ENCODE data around the gene FYB1. TPM values are rescaled to one million over a fixed set of nuclear protein-coding genes. Genes with fewer than 3 reads are reported as not detected.

The FYB1 gene
- total RNA-seq, 1 donor from 2014 or later: 0.11 TPM

- DNase-seq (ENCODE audit: low read depth): no peak
- Histone ChIP-seq H3K9ac (ENCODE audit: low read length) (no peak overlapping the region), H3K27ac (ENCODE audit: low read depth, low read length) (no peak overlapping the region), H2AFZ (ENCODE audit: low read depth, low read length) (no peak overlapping the region), H3K9me3 (ENCODE audit: insufficient read depth, low read depth, low read length) (no peaks in the 10 kb centered on the region), H3K79me2 (ENCODE audit: insufficient read depth, low read length) (no peaks in the 10 kb centered on the region), H3K4me2 (ENCODE audit: low read length) (no peak overlapping the region), H3K4me3 (ENCODE audit: insufficient read depth, low read depth, low read length) (no peak overlapping the region), H3K4me1 (ENCODE audit: insufficient read depth, low read length) (no peaks in the 10 kb centered on the region), H3K36me3 (ENCODE audit: insufficient read depth, low read length) (no peaks in the 10 kb centered on the region), H4K20me1 (ENCODE audit: insufficient read depth, low read length) (no peaks in the 10 kb centered on the region), H3K27me3 (ENCODE audit: insufficient read depth, low read length) (no peaks in the 10 kb centered on the region)
- H3K36me3 Mint-ChIP-seq (ENCODE audit: low read depth, unreplicated experiment): no peaks in the 10 kb centered on the region
- H3K27ac Mint-ChIP-seq (ENCODE audit: unreplicated experiment): no peak overlapping the region
- no peak for TF ChIP-seq EZH2 (IDR thresholded peaks at IDR 0.05; ENCODE audit: insufficient read depth, low read length)
- TF ChIP-seq CTCF (IDR thresholded peaks at IDR 0.05; ENCODE audit: insufficient read depth, low read depth, low read length): no peak
- H3K4me1 Mint-ChIP-seq (ENCODE audit: low read depth, unreplicated experiment): no peaks in the 10 kb centered on the region
- no peak for FAIRE-seq
- no peak overlapping the region for H3K4me3 Mint-ChIP-seq (ENCODE audit: unreplicated experiment)
- no peaks in the 10 kb centered on the region for H3K9me3 Mint-ChIP-seq (ENCODE audit: unreplicated experiment)
- no peaks in the 10 kb centered on the region for H3K27me3 Mint-ChIP-seq (ENCODE audit: low read depth, unreplicated experiment)
These were observed 58.7 kb downstream of the FYB1 start for GRCh38 chr5:39160576-39161213.

- Mint-ChIP-seq H3K4me1 (ENCODE audit: low read depth, unreplicated experiment) (no peaks in the 10 kb centered on the region), H3K9me3 (ENCODE audit: unreplicated experiment) (no peaks in the 10 kb centered on the region), H3K27me3 (ENCODE audit: low read depth, unreplicated experiment) (no peaks in the 10 kb centered on the region), H3K36me3 (ENCODE audit: low read depth, unreplicated experiment) (no peaks in the 10 kb centered on the region), H3K27ac (ENCODE audit: unreplicated experiment) (no peak overlapping the region), H3K4me3 (ENCODE audit: unreplicated experiment) (no peak overlapping the region)
- no peak overlapping the region for H3K4me3 ChIP-seq (ENCODE audit: insufficient read depth, low read depth, low read length)
- H3K9ac ChIP-seq (ENCODE audit: low read length): no peak overlapping the region
- no peaks in the 10 kb centered on the region for H3K4me1 ChIP-seq (ENCODE audit: insufficient read depth, low read length)
- DNase-seq (ENCODE audit: low read depth) (no peak), FAIRE-seq (no peak)
- no peaks in the 10 kb centered on the region for H3K27me3 ChIP-seq (ENCODE audit: insufficient read depth, low read length)
- no peaks in the 10 kb centered on the region for H4K20me1 ChIP-seq (ENCODE audit: insufficient read depth, low read length)
- H3K9me3 ChIP-seq (ENCODE audit: insufficient read depth, low read depth, low read length): no peaks in the 10 kb centered on the region
- H3K27ac ChIP-seq (ENCODE audit: low read depth, low read length): no peak overlapping the region
- H3K79me2 ChIP-seq (ENCODE audit: insufficient read depth, low read length): no peaks in the 10 kb centered on the region
- H3K36me3 ChIP-seq (ENCODE audit: insufficient read depth, low read length): no peaks in the 10 kb centered on the region
- no peak overlapping the region for H2AFZ ChIP-seq (ENCODE audit: low read depth, low read length)
- TF ChIP-seq EZH2 (IDR thresholded peaks at IDR 0.05; ENCODE audit: insufficient read depth, low read length) (no peak), CTCF (IDR thresholded peaks at IDR 0.05; ENCODE audit: insufficient read depth, low read depth, low read length) (no peak)
- no peak overlapping the region for H3K4me2 ChIP-seq (ENCODE audit: low read length)
These were observed 59.4 kb downstream of the FYB1 start for GRCh38 chr5:39159811-39160490.

- no peaks in the 10 kb centered on the region for H3K4me1 ChIP-seq (ENCODE audit: insufficient read depth, low read length)
- no peak overlapping the region for H3K27ac ChIP-seq (ENCODE audit: low read depth, low read length)
- no peak overlapping the region for H3K4me2 ChIP-seq (ENCODE audit: low read length)
- H3K9ac ChIP-seq (ENCODE audit: low read length): no peak overlapping the region
- H3K4me3 ChIP-seq (ENCODE audit: insufficient read depth, low read depth, low read length): no peak overlapping the region
- no peak for TF ChIP-seq EZH2 (IDR thresholded peaks at IDR 0.05; ENCODE audit: insufficient read depth, low read length)
- TF ChIP-seq CTCF (IDR thresholded peaks at IDR 0.05; ENCODE audit: insufficient read depth, low read depth, low read length): no peak
- no peaks in the 10 kb centered on the region for H3K36me3 ChIP-seq (ENCODE audit: insufficient read depth, low read length)
- no peak overlapping the region for H3K4me3 Mint-ChIP-seq (ENCODE audit: unreplicated experiment)
- no peaks in the 10 kb centered on the region for H3K27me3 Mint-ChIP-seq (ENCODE audit: low read depth, unreplicated experiment)
- no peaks in the 10 kb centered on the region for H3K9me3 ChIP-seq (ENCODE audit: insufficient read depth, low read depth, low read length)
- H3K36me3 Mint-ChIP-seq (ENCODE audit: low read depth, unreplicated experiment): no peaks in the 10 kb centered on the region
- FAIRE-seq (no peak), DNase-seq (ENCODE audit: low read depth) (no peak)
- no peak overlapping the region for H3K27ac Mint-ChIP-seq (ENCODE audit: unreplicated experiment)
- no peaks in the 10 kb centered on the region for H3K79me2 ChIP-seq (ENCODE audit: insufficient read depth, low read length)
- no peaks in the 10 kb centered on the region for H3K27me3 ChIP-seq (ENCODE audit: insufficient read depth, low read length)
- no peaks in the 10 kb centered on the region for H3K9me3 Mint-ChIP-seq (ENCODE audit: unreplicated experiment)
- H3K4me1 Mint-ChIP-seq (ENCODE audit: low read depth, unreplicated experiment): no peaks in the 10 kb centered on the region
- no peak overlapping the region for H2AFZ ChIP-seq (ENCODE audit: low read depth, low read length)
- H4K20me1 ChIP-seq (ENCODE audit: insufficient read depth, low read length): no peaks in the 10 kb centered on the region
These were observed 60.6 kb downstream of the FYB1 start for GRCh38 chr5:39158786-39159185.
